Measurements from ENCODE around the gene TMPRSS6. TPM values are rescaled to one million over a fixed set of nuclear protein-coding genes. Genes with fewer than 3 reads are reported as not detected.

Gene TMPRSS6
- total and polyA plus RNA-seq, 2 of the 8 experiments (the other 6 are each of a cell fraction or from before 2014, with no cell fraction given), result 0.02 TPM; not detected in 1

DNA sequence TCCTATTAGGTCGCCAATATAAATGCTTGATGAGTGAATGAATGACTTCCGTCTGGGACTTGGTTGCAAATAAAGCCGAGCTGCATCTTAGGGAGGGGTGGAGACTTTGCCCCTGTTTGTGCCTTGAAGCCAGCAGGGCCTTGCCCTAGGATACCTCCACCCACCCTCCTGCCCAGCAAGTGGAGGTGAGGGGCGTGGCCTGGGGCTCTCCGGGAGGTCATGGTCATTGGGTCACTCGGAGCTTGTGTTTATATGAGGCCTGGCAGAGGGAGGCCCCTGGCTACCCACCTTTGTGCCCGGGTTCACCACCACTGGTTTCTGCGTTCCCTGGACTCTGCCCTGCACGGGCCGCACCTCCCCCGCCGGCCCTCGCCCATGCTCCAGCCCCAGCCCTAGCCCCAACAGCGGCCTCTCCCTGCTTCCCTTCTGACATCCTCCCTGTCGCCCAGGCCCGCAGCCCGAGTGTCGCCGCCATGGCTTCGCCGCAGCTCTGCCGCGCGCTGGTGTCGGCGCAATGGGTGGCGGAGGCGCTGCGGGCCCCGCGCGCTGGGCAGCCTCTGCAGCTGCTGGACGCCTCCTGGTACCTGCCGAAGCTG is 85.7 kb downstream of the TMPRSS6 start (continued):
- TF ChIP-seq MAFK (IDR thresholded peaks at IDR 0.05; ENCODE audit: low read depth, low read length) (no peak), POU5F1 (IDR thresholded peaks at IDR 0.05; ENCODE audit: low read depth, low read length) (no peak), SIN3A (conservative IDR thresholded peaks at IDR 0.05 in 1 of 2, IDR thresholded peaks at IDR 0.05 in 1 of 2; ENCODE audit: low read depth in 1 of 2, low read length in 2 of 2) (no peak)
- TF ChIP-seq, protein P1, sequence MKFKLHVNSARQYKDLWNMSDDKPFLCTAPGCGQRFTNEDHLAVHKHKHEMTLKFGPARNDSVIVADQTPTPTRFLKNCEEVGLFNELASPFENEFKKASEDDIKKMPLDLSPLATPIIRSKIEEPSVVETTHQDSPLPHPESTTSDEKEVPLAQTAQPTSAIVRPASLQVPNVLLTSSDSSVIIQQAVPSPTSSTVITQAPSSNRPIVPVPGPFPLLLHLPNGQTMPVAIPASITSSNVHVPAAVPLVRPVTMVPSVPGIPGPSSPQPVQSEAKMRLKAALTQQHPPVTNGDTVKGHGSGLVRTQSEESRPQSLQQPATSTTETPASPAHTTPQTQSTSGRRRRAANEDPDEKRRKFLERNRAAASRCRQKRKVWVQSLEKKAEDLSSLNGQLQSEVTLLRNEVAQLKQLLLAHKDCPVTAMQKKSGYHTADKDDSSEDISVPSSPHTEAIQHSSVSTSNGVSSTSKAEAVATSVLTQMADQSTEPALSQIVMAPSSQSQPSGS (IDR thresholded peaks at IDR 0.05; ENCODE audit: low read length), result no peak
